Spleen (tissue), 11 donors: ENCODE measurements around the gene DPP7. TPM values are rescaled to one million over a fixed set of nuclear protein-coding genes. Genes with fewer than 3 reads are reported as not detected.
"Not testable (repeated sequence)": the region's sequence is repeated elsewhere in the genome, so short reads cannot be mapped to it uniquely, and the experiment has no call there.

Experiments used
- DNase-seq: peaks from one replicate; pipeline ENCODE4 v3.0.0-alpha.2; 2020
- H3K27ac ChIP-seq, 8 donors: fragments of 200-600 bp; sonication (generic) in 7 of 8; 1 replicate in 4 of 8; 2 replicates in 4 of 8; pipeline versions ENCODE4 v1.5.0 to v1.8.0; 2016 to 2021; ENCODE audit warnings: inconsistent platforms in 4 of 8, mild to moderate bottlenecking in 4 of 8, moderate library complexity in 1 of 8
- H3K27me3 ChIP-seq, 7 donors: fragments of 200-600 bp; sonication (generic) in 6 of 7; replicated peaks in 1 of 7; 1 replicate in 4 of 7; 2 replicates in 3 of 7; pipeline versions ENCODE4 v1.5.0 to v1.8.0; 2016 to 2021; ENCODE audit warnings: inconsistent platforms in 3 of 7, mild to moderate bottlenecking in 1 of 7
- H3K36me3 ChIP-seq, 6 donors: fragments of 200-600 bp; sonication (generic) in 5 of 6; 1 replicate in 4 of 6; 2 replicates in 2 of 6; pipeline versions ENCODE4 v1.5.0 to v1.8.0; 2016 to 2021; ENCODE audit warnings: inconsistent platforms in 2 of 6
- H3K4me1 ChIP-seq, 6 donors: fragments of 200-600 bp; sonication (generic) in 5 of 6; 1 replicate in 3 of 6; 2 replicates in 3 of 6; pipeline versions ENCODE4 v1.5.0 to v1.8.0; 2016 to 2021; ENCODE audit warnings: inconsistent platforms in 3 of 6
- H3K4me3 ChIP-seq, 8 donors: fragments of 200-600 bp; sonication (generic) in 7 of 8; 1 replicate in 4 of 8; 2 replicates in 4 of 8; pipeline versions ENCODE4 v1.5.0 to v1.8.0; 2016 to 2021; ENCODE audit warnings: inconsistent platforms in 4 of 8, mild to moderate bottlenecking in 4 of 8, moderate library complexity in 2 of 8
- H3K9me3 ChIP-seq, 8 donors: fragments of 200-600 bp; sonication (generic) in 7 of 8; 1 replicate in 4 of 8; 2 replicates in 4 of 8; pipeline versions ENCODE4 v1.5.0 to v1.8.0; 2016 to 2021; ENCODE audit warnings: inconsistent platforms in 4 of 8
- CTCF ChIP-seq, 11 experiments: fragments of 200-600 bp in 7 of 11; fragments of 450-650 bp in 4 of 11; sonication (generic) in 4 of 11; IDR thresholded peaks in 8 of 11; conservative IDR thresholded peaks in 3 of 11; 1 replicate in 7 of 11; 2 replicates in 4 of 11; pipeline versions ENCODE4 v1.4.0 to v1.8.0; 2016 to 2021; ENCODE audit warnings: antibody characterized with exemption in 11 of 11, inconsistent platforms in 4 of 11, mild to moderate bottlenecking in 1 of 11
- POLR2A ChIP-seq, 3 donors: fragments of 450-650 bp; IDR thresholded peaks; one replicate each; pipeline ENCODE4 v1.5.1; 2017; ENCODE audit warnings: antibody characterized with exemption in 3 of 3, mild to moderate bottlenecking in 1 of 3
- POLR2AphosphoS5 ChIP-seq, 3 donors: sonication (generic); formaldehyde crosslinking; IDR thresholded peaks; one replicate each; pipeline ENCODE4 v1.5.1; 2017; ENCODE audit warnings: antibody characterized with exemption in 3 of 3
- WGBS, 5 donors: extraction: QIAGEN DNeasy Blood & Tissue Kit in 3 of 5; methylation state at CpG; one replicate each; pipeline versions ENCODE4 v1.1.5 to v1.1.7; 2013 to 2018; 5-methylcytosine and 5-hydroxymethylcytosine counted together
- intact Hi-C: fragments of 100-400 bp; cut with DNase I; formaldehyde crosslinking; loops from one replicate; pipeline ENCODE4 v1.15.0; 2023; ENCODE audit warnings: low total_unique reads
- polyA plus RNA-seq, 3 donors: library from polyadenylated mRNA; stranded (reverse); fragments of 200-250 nt; gene quantifications; one replicate each; pipeline ENCODE4 v1.2.1, GENCODE V29; 2013
- small RNA-seq, 4 donors: library from RNA; depleted of rRNA; stranded (forward); fragments of <200 nt; gene quantifications; one replicate each; pipeline ENCODE3, GENCODE V24; 2016
- total RNA-seq, 7 donors: library from RNA; depleted of rRNA in 3 of 7; stranded (reverse); fragments of >200 nt in 3 of 7; fragmentation: NEBNext Ultra II Directional in 4 of 7; extraction: Animal tissue kit (Norgen Biotek cat#: 25700) in 4 of 7; gene quantifications; one replicate each; pipeline versions ENCODE4 v1.1.0 to v1.2.1, GENCODE V29; 2016 to 2021
- donor health status: healthy with polysubstance abuse.
- donor health status: DM: no; HTN: no; CAD: no; lungs with moderate emphysema.
- donor health status: DM: no; HTN: no; CAD: no.
- donor health status: Bipolar disorder and iron deficiency.
- donor health status: healthy.
- donor health status: DM: no; HTN: no; CAD: no.
- donor health status: DM: yes; HTN: yes; CAD: no.

DPP7 gene
- total and polyA plus RNA-seq, 10 donors, result 105 to 536 (median 214) TPM

- no peaks in the 10 kb centered on the region for H3K9me3 ChIP-seq
- H3K36me3 ChIP-seq, result peaks cover 0 to 5% (median 0%) of the 10 kb centered on the region in 6 donors
- TF ChIP-seq POLR2AphosphoS5 (IDR thresholded peaks at IDR 0.05) (no peak), CTCF (IDR thresholded peaks at IDR 0.05 in 8 of 11, conservative IDR thresholded peaks at IDR 0.05 in 3 of 11) (no peak), POLR2A (IDR thresholded peaks at IDR 0.05) (no peak)
- 75 to 88% (median 87%) methylated on average over 8 to 26 of the region's 26 CpGs for WGBS, 5 donors
- no peak overlapping the region for H3K4me3 ChIP-seq
- H3K4me1 ChIP-seq, result peaks cover 2 to 30% (median 16%) of the 10 kb centered on the region in 6 donors
- DNase-seq, result no peak
- intact Hi-C loops, result loop anchor here (10.0 kb wide), 1 partner anchor 279 kb away; no protein-coding TSS in a partner anchor
- no peak overlapping the region for H3K27ac ChIP-seq
- H3K27me3 ChIP-seq, result peaks cover 0 to 5% (median 0%) of the 10 kb centered on the region in 7 donors
Observed at GRCh38 chr9:137063311-137064026, 51.1 kb downstream of the DPP7 start.

GRCh38 chr9:137062798-137063197 lies 51.7 kb downstream of the DPP7 start:
- intact Hi-C loops, result loop anchor here (10.0 kb wide), 1 partner anchor 278 kb away; no protein-coding TSS in a partner anchor

GRCh38 chr9:137062384-137062783 lies 52.1 kb downstream of the DPP7 start:
- Histone ChIP-seq H3K9me3 (no peaks in the 10 kb centered on the region), H3K4me1 (peaks cover 2 to 23% (median 8%) of the 10 kb centered on the region in 6 donors), H3K27ac (no peak overlapping the region), H3K4me3 (no peak overlapping the region), H3K36me3 (peaks cover 0 to 5% (median 0%) of the 10 kb centered on the region in 6 donors), H3K27me3 (peaks cover 0 to 5% (median 0%) of the 10 kb centered on the region in 7 donors)
- TF ChIP-seq CTCF (IDR thresholded peaks at IDR 0.05 in 8 of 11, conservative IDR thresholded peaks at IDR 0.05 in 3 of 11), result no peak
- TF ChIP-seq POLR2AphosphoS5 (IDR thresholded peaks at IDR 0.05), result no peak
- no peak for TF ChIP-seq POLR2A (IDR thresholded peaks at IDR 0.05)
- intact Hi-C loops, result loop anchor here (10.0 kb wide), 1 partner anchor 278 kb away; no protein-coding TSS in a partner anchor
- no peak for DNase-seq
- 76 to 96% (median 81%) methylated on average over 15 of the region's 15 CpGs for WGBS, 5 donors

More at GRCh38 chr9:137062798-137063197, 51.7 kb downstream of the DPP7 start:
- H3K36me3 ChIP-seq, H3K4me3 ChIP-seq, DNase-seq, H3K27ac ChIP-seq, H3K9me3 ChIP-seq, H3K27me3 ChIP-seq: not testable (repeated sequence)
- WGBS, 5 donors, result 86 to 100% (median 95%) methylated on average over 2 to 9 of the region's 9 CpGs
- H3K4me1 ChIP-seq, result peaks cover 2 to 28% (median 11%) of the 10 kb centered on the region in 6 donors

Small RNA genes lying within 50 kb of the gene (small RNA-seq; reads per million reads assigned to genes)
- gene RF00153, result 0.08 to 0.35 (median 0.24) reads per million in 4 donors

Other genes starting within 250 kb of the DPP7 start
Only the 30 nearest of the 33 such genes appear.
- 100 to 1,000 TPM in 6 of 7 donors, 10 to 100 TPM in 1; 97.6 to 170 (median 105) TPM for gene FBXW5, start 170.0 kb downstream of the DPP7 start, total RNA-seq
- gene FBXW5, start 170.0 kb downstream of the DPP7 start, polyA plus RNA-seq, result 100 to 1,000 TPM in 2 of 3 donors, 10 to 100 TPM in 1; 90.8 to 154 (median 123) TPM
- gene C8G, start 169.5 kb downstream of the DPP7 start, total RNA-seq, result 1 to 10 TPM in 6 of 7 donors, not detected in 1; 2.3 to 7.4 (median 3.8) TPM
- gene C8G, start 169.5 kb downstream of the DPP7 start, polyA plus RNA-seq, result 1 to 10 TPM; 3.2 to 4.3 (median 3.7) TPM
- 10 to 100 TPM in 4 of 7 donors, 1 to 10 TPM in 3; 3.1 to 63.4 (median 12.5) TPM for gene LCN12, start 162.5 kb downstream of the DPP7 start, total RNA-seq
- gene LCN12, start 162.5 kb downstream of the DPP7 start, polyA plus RNA-seq, result 1 to 10 TPM in 2 of 3 donors, under 1 TPM in 1; 0.83 to 6.7 (median 4.8) TPM
- gene PTGDS, start 137.2 kb downstream of the DPP7 start, total RNA-seq, result 100 to 1,000 TPM; 134 to 457 (median 378) TPM
- gene PTGDS, start 137.2 kb downstream of the DPP7 start, polyA plus RNA-seq, result 1,000 to 10,000 TPM in 1 of 3 donors, 100 to 1,000 TPM in 2; 462 to 1,396 (median 703) TPM
- gene LCNL1, start 131.7 kb downstream of the DPP7 start, total RNA-seq, result 1 to 10 TPM; 1.8 to 8.3 (median 3.3) TPM
- 1 to 10 TPM; 1.3 to 4.7 (median 2.3) TPM for gene LCNL1, start 131.7 kb downstream of the DPP7 start, polyA plus RNA-seq
- 10 to 100 TPM; 51.3 to 72.9 (median 63.9) TPM for gene PAXX, start 122.3 kb downstream of the DPP7 start, total RNA-seq
- 100 to 1,000 TPM; 168 to 264 (median 261) TPM for gene PAXX, start 122.3 kb downstream of the DPP7 start, polyA plus RNA-seq
- gene CLIC3, start 118.2 kb downstream of the DPP7 start, total RNA-seq, result 10 to 100 TPM in 1 of 7 donors, 1 to 10 TPM in 6; 3.5 to 10.7 (median 5.5) TPM
- gene CLIC3, start 118.2 kb downstream of the DPP7 start, polyA plus RNA-seq, result 1 to 10 TPM; 2.9 to 7.2 (median 5.3) TPM
- 10 to 100 TPM; 36.3 to 97.5 (median 59.0) TPM for gene ABCA2, start 86.5 kb downstream of the DPP7 start, total RNA-seq
- gene ABCA2, start 86.5 kb downstream of the DPP7 start, polyA plus RNA-seq, result 10 to 100 TPM; 11.9 to 38.6 (median 19.6) TPM
- gene FUT7, start 82.6 kb downstream of the DPP7 start, total RNA-seq, result 10 to 100 TPM in 2 of 7 donors, 1 to 10 TPM in 5; 5.5 to 14.9 (median 6.7) TPM
- 1 to 10 TPM; 4.0 to 6.9 (median 4.8) TPM for gene FUT7, start 82.6 kb downstream of the DPP7 start, polyA plus RNA-seq
- 100 to 1,000 TPM in 5 of 7 donors, 10 to 100 TPM in 2; 86.3 to 197 (median 111) TPM for gene NPDC1, start 68.6 kb downstream of the DPP7 start, total RNA-seq
- 100 to 1,000 TPM; 104 to 358 (median 256) TPM for gene NPDC1, start 68.6 kb downstream of the DPP7 start, polyA plus RNA-seq
- gene ENTPD2, start 60.7 kb downstream of the DPP7 start, total RNA-seq, result under 1 TPM in 2 of 7 donors, not detected in 5; 0.32 to 0.40 TPM
- under 1 TPM in 2 of 3 donors, not detected in 1; 0.11 to 0.58 TPM for gene ENTPD2, start 60.7 kb downstream of the DPP7 start, polyA plus RNA-seq
- gene SAPCD2, start 44.2 kb downstream of the DPP7 start, total RNA-seq, result 1 to 10 TPM; 2.1 to 6.5 (median 3.0) TPM
- 1 to 10 TPM in 2 of 3 donors, under 1 TPM in 1; 0.76 to 2.5 (median 2.4) TPM for gene SAPCD2, start 44.2 kb downstream of the DPP7 start, polyA plus RNA-seq
- gene UAP1L1, start 37.2 kb downstream of the DPP7 start, total RNA-seq, result 10 to 100 TPM; 19.5 to 35.9 (median 28.6) TPM
- 10 to 100 TPM; 12.5 to 29.7 (median 24.6) TPM for gene UAP1L1, start 37.2 kb downstream of the DPP7 start, polyA plus RNA-seq
- 10 to 100 TPM; 43.2 to 67.9 (median 51.7) TPM for gene MAN1B1, start 27.7 kb downstream of the DPP7 start, total RNA-seq
- gene MAN1B1, start 27.7 kb downstream of the DPP7 start, polyA plus RNA-seq, result 100 to 1,000 TPM in 1 of 3 donors, 10 to 100 TPM in 2; 49.6 to 112 (median 90.0) TPM
- under 1 TPM in 1 of 7 donors, not detected in 6; 0.70 TPM for gene GRIN1, start 24.4 kb upstream of the DPP7 start, total RNA-seq
- gene GRIN1, start 24.4 kb upstream of the DPP7 start, polyA plus RNA-seq, result under 1 TPM; 0.03 to 0.07 (median 0.03) TPM
- under 1 TPM in 2 of 7 donors, not detected in 5; 0.28 to 0.60 TPM for gene LRRC26, start 55.3 kb upstream of the DPP7 start, total RNA-seq
- under 1 TPM in 1 of 3 donors, not detected in 2; 0.06 TPM for gene LRRC26, start 55.3 kb upstream of the DPP7 start, polyA plus RNA-seq
- not detected for gene TMEM210, start 57.3 kb upstream of the DPP7 start, total RNA-seq
- gene TMEM210, start 57.3 kb upstream of the DPP7 start, polyA plus RNA-seq, result not detected
- gene ANAPC2, start 73.8 kb upstream of the DPP7 start, total RNA-seq, result 10 to 100 TPM; 38.4 to 93.0 (median 62.2) TPM
- 10 to 100 TPM; 27.8 to 67.4 (median 48.5) TPM for gene ANAPC2, start 73.8 kb upstream of the DPP7 start, polyA plus RNA-seq
- gene SSNA1, start 73.9 kb upstream of the DPP7 start, total RNA-seq, result 10 to 100 TPM; 38.2 to 54.3 (median 43.0) TPM
- gene SSNA1, start 73.9 kb upstream of the DPP7 start, polyA plus RNA-seq, result 100 to 1,000 TPM in 1 of 3 donors, 10 to 100 TPM in 2; 82.0 to 109 (median 99.6) TPM
- 1 to 10 TPM; 6.3 to 9.6 (median 7.2) TPM for gene TPRN, start 86.0 kb upstream of the DPP7 start, total RNA-seq
- gene TPRN, start 86.0 kb upstream of the DPP7 start, polyA plus RNA-seq, result 10 to 100 TPM in 1 of 3 donors, 1 to 10 TPM in 2; 4.5 to 10.7 (median 4.7) TPM
- gene TMEM203, start 90.9 kb upstream of the DPP7 start, total RNA-seq, result 10 to 100 TPM; 28.4 to 37.9 (median 34.6) TPM
- gene TMEM203, start 90.9 kb upstream of the DPP7 start, polyA plus RNA-seq, result 10 to 100 TPM; 37.4 to 50.1 (median 44.9) TPM
- gene NDOR1, start 91.0 kb upstream of the DPP7 start, total RNA-seq, result 10 to 100 TPM; 14.2 to 28.7 (median 21.6) TPM
- 10 to 100 TPM in 1 of 3 donors, 1 to 10 TPM in 2; 6.3 to 21.7 (median 9.0) TPM for gene NDOR1, start 91.0 kb upstream of the DPP7 start, polyA plus RNA-seq
- gene RNF208, start 107.5 kb upstream of the DPP7 start, total RNA-seq, result 1 to 10 TPM; 1.2 to 6.2 (median 2.4) TPM
- 1 to 10 TPM; 2.3 to 5.4 (median 2.9) TPM for gene RNF208, start 107.5 kb upstream of the DPP7 start, polyA plus RNA-seq
- gene CYSRT1, start 110.4 kb upstream of the DPP7 start, total RNA-seq, result under 1 TPM in 2 of 7 donors, not detected in 5; 0.36 to 0.94 TPM
- under 1 TPM; 0.55 to 0.70 (median 0.64) TPM for gene CYSRT1, start 110.4 kb upstream of the DPP7 start, polyA plus RNA-seq
- gene RNF224, start 112.8 kb upstream of the DPP7 start, total RNA-seq, result not detected
- not detected for gene RNF224, start 112.8 kb upstream of the DPP7 start, polyA plus RNA-seq
- not detected for gene SLC34A3, start 116.2 kb upstream of the DPP7 start, total RNA-seq
- not detected for gene SLC34A3, start 116.2 kb upstream of the DPP7 start, polyA plus RNA-seq
- 100 to 1,000 TPM in 4 of 7 donors, 10 to 100 TPM in 3; 55.1 to 137 (median 102) TPM for gene TUBB4B, start 126.6 kb upstream of the DPP7 start, total RNA-seq
- 100 to 1,000 TPM in 2 of 3 donors, 10 to 100 TPM in 1; 59.6 to 112 (median 107) TPM for gene TUBB4B, start 126.6 kb upstream of the DPP7 start, polyA plus RNA-seq
- gene STPG3, start 136.6 kb upstream of the DPP7 start, total RNA-seq, result not detected
- not detected for gene STPG3, start 136.6 kb upstream of the DPP7 start, polyA plus RNA-seq
- gene NELFB, start 140.6 kb upstream of the DPP7 start, total RNA-seq, result 10 to 100 TPM; 27.7 to 46.8 (median 39.9) TPM
- 10 to 100 TPM; 26.6 to 49.7 (median 28.0) TPM for gene NELFB, start 140.6 kb upstream of the DPP7 start, polyA plus RNA-seq
- gene TOR4A, start 163.0 kb upstream of the DPP7 start, total RNA-seq, result 10 to 100 TPM; 23.1 to 39.9 (median 29.4) TPM
- 10 to 100 TPM in 1 of 3 donors, 1 to 10 TPM in 2; 3.2 to 10.8 (median 5.1) TPM for gene TOR4A, start 163.0 kb upstream of the DPP7 start, polyA plus RNA-seq